H1 (cell line): ENCODE data around the gene ARHGEF10L. TPM values are rescaled to one million over a fixed set of nuclear protein-coding genes. Genes with fewer than 3 reads are reported as not detected.
A peak's percentile ranks its signal among the peaks of the same experiment; 100 is the strongest.

ENCODE experiments used
- ATF3 ChIP-seq: IDR thresholded peaks from 2 replicates; pipeline ENCODE4 v1.6.1; 2011; ENCODE audit warnings: low read depth, mild to moderate bottlenecking, low read length; ENCODE audit not compliant: insufficient read depth
- CBX8 ChIP-seq: fragments of 300-800, 300-1000 bp; sonication (generic); IDR thresholded peaks from 2 replicates; pipeline ENCODE4 v1.7.1; 2016; ENCODE audit warnings: low read depth, low read length, borderline replicate concordance
- FOSL1 ChIP-seq: IDR thresholded peaks from 2 replicates; pipeline ENCODE4 v1.6.1; 2011; ENCODE audit warnings: mild to moderate bottlenecking, low read depth, low read length, moderate library complexity; ENCODE audit not compliant: insufficient read depth
- POLR2A ChIP-seq, 2 experiments: IDR thresholded peaks; 1 replicate in 1 of 2; 2 replicates in 1 of 2; pipeline ENCODE4 v1.6.1; 2011; ENCODE audit warnings: low read depth in 2 of 2, low read length in 2 of 2, mild to moderate bottlenecking in 2 of 2; ENCODE audit errors: control extremely low read depth in 1 of 2
- SAP30 ChIP-seq: fragments of 300-600 bp; sonication (generic); IDR thresholded peaks from 2 replicates; pipeline ENCODE4 v1.7.1; 2012; ENCODE audit warnings: low read length, moderate library complexity, mild to moderate bottlenecking, inconsistent platforms; ENCODE audit not compliant: insufficient read depth, insufficient replicate concordance
- SP1 ChIP-seq: IDR thresholded peaks from 2 replicates; pipeline ENCODE4 v1.6.1; 2011; ENCODE audit warnings: low read depth, low read length
- polyA plus RNA-seq, 7 experiments: library from polyadenylated mRNA; depleted of rRNA in 3 of 7; stranded (reverse) in 5 of 7; unstranded in 2 of 7; fragments of >200 nt in 5 of 7; fragments of 200-250 nt in 2 of 7; gene quantifications; 1 replicate in 5 of 7; 2 replicates in 1 of 7; 4 replicates in 1 of 7; pipeline versions ENCODE4 v1.2.1 to v1.2.3, GENCODE V29; 2011 to 2013; ENCODE audit warnings: missing spikeins in 2 of 7, mixed read lengths in 2 of 7
- total RNA-seq: library from RNA; stranded (reverse); fragmentation: NEBNext Ultra II Directional; extraction: Animal tissue kit (Norgen Biotek cat#: 25700); gene quantifications from 2 replicates; pipeline ENCODE4 v1.2.1, GENCODE V29; 2021

Gene ARHGEF10L
- total and polyA plus RNA-seq, 2 of the 8 experiments (the other 6 are each of a cell fraction or from before 2014, with no cell fraction given) = 33.6 to 39.6 TPM

GRCh38 chr1:17546946-17547670 is 7.6 kb downstream of the ARHGEF10L start (continued):
- TF ChIP-seq CBX8 (no peak), FOSL1 (no peak), SAP30 (no peak), POLR2A (IDR thresholded peaks at IDR 0.05; ENCODE audit: control extremely low read depth in 1 of 2, low read depth in 2 of 2, low read length in 2 of 2) (0 out of 3 replicates have a peak, but pooled peaks of 1 of the 2 experiments have one; percentile 28), SP1 (no peak), ATF3 (no peak)
